Thyroid gland (tissue), 4 donors: ENCODE measurements around the gene SCTR. TPM values are rescaled to one million over a fixed set of nuclear protein-coding genes. Genes with fewer than 3 reads are reported as not detected.

Source experiments
- DNase-seq, 2 donors: peaks; one replicate each; pipeline ENCODE4 v3.0.0-alpha.2; 2019
- H3K27ac ChIP-seq, 3 donors: fragments of 200-600 bp; sonication (generic); 1 replicate in 2 of 3; 2 replicates in 1 of 3; pipeline ENCODE4 v1.5.1; 2016 to 2019; ENCODE audit warnings: mild to moderate bottlenecking in 1 of 3, moderate library complexity in 1 of 3
- H3K27me3 ChIP-seq: fragments of 200-600 bp; sonication (generic); one replicate; pipeline ENCODE4 v1.5.1; 2019
- H3K36me3 ChIP-seq, 2 donors: fragments of 200-600 bp; sonication (generic); one replicate each; pipeline ENCODE4 v1.5.1; 2016 to 2019
- H3K4me1 ChIP-seq, 2 donors: fragments of 200-600 bp; sonication (generic); one replicate each; pipeline ENCODE4 v1.5.1; 2017 to 2019
- H3K4me3 ChIP-seq, 3 donors: fragments of 200-600 bp; sonication (generic); replicated peaks in 1 of 3; 1 replicate in 2 of 3; 2 replicates in 1 of 3; pipeline ENCODE4 v1.5.1; 2016; ENCODE audit warnings: mild to moderate bottlenecking in 1 of 3
- H3K9me3 ChIP-seq: fragments of 200-600 bp; sonication (generic); one replicate; pipeline ENCODE4 v1.5.1; 2017
- CTCF ChIP-seq, 6 experiments: fragments of 200-600 bp in 3 of 6; fragments of 450-650 bp in 3 of 6; sonication (generic) in 3 of 6; IDR thresholded peaks; one replicate each; pipeline ENCODE4 v1.5.1; 2016 to 2019; ENCODE audit warnings: antibody characterized with exemption in 6 of 6, mild to moderate bottlenecking in 2 of 6, inconsistent platforms in 1 of 6, moderate library complexity in 1 of 6
- POLR2A ChIP-seq, 2 donors: fragments of 450-650 bp; IDR thresholded peaks; one replicate each; pipeline ENCODE4 v1.6.1; 2017; ENCODE audit warnings: antibody characterized with exemption in 2 of 2, mild to moderate bottlenecking in 2 of 2, moderate library complexity in 1 of 2
- WGBS, 2 donors: methylation state at CpG; one replicate each; pipeline ENCODE4 v1.1.5; 2017; 5-methylcytosine and 5-hydroxymethylcytosine counted together
- intact Hi-C: fragments of 100-400 bp; cut with DNase I; formaldehyde crosslinking; loops from one replicate; pipeline ENCODE4 v1.15.1; 2023
- total RNA-seq, 4 donors: library from RNA; depleted of rRNA; stranded (reverse); fragments of >200 nt; gene quantifications; one replicate each; pipeline ENCODE4 v1.2.3, GENCODE V29; 2016

Gene SCTR
- total RNA-seq, 4 donors from 2014 or later, result not detected

GRCh38 chr2:119436993-119437772, 87.1 kb downstream of the SCTR start:
- WGBS, 2 donors, result 97 to 98% methylated on average over 14 to 21 of the region's 22 CpGs
- no peak for DNase-seq
- H3K27ac ChIP-seq, result peak overlapping the region in 2 of 3 donors; percentile 94 to 97
- TF ChIP-seq CTCF (IDR thresholded peaks at IDR 0.05), result no peak
- TF ChIP-seq POLR2A (IDR thresholded peaks at IDR 0.05), result no peak
- H3K9me3 ChIP-seq, result no peaks in the 10 kb centered on the region
- no peaks in the 10 kb centered on the region for H3K27me3 ChIP-seq
- H3K36me3 ChIP-seq, result no peaks in the 10 kb centered on the region
- no peak overlapping the region for H3K4me3 ChIP-seq
- intact Hi-C loops, result no loop called here
- H3K4me1 ChIP-seq, result peaks cover 38 to 59% of the 10 kb centered on the region in 2 donors

- H3K9me3 ChIP-seq, result no peaks in the 10 kb centered on the region
- 22 to 48% methylated on average over 7 of the region's 7 CpGs for WGBS, 2 donors
- peaks cover 42 to 59% of the 10 kb centered on the region in 2 donors for H3K4me1 ChIP-seq
- intact Hi-C loops, result no loop called here
- H3K4me3 ChIP-seq, result no peak overlapping the region
- TF ChIP-seq POLR2A (IDR thresholded peaks at IDR 0.05) (no peak), CTCF (IDR thresholded peaks at IDR 0.05) (no peak)
- peak overlapping the region; percentile 67 to 97 (median 94) for H3K27ac ChIP-seq
- H3K27me3 ChIP-seq, result no peaks in the 10 kb centered on the region
- H3K36me3 ChIP-seq, result no peaks in the 10 kb centered on the region
- DNase-seq, result peak; percentile 66 to 80
Measured at GRCh38 chr2:119435953-119436297, 88.4 kb downstream of the SCTR start.

GRCh38 chr2:119435081-119435952, 89.0 kb downstream of the SCTR start:
- H3K9me3 ChIP-seq, result no peaks in the 10 kb centered on the region
- H3K4me3 ChIP-seq, result no peak overlapping the region
- 40 to 63% methylated on average over 6 of the region's 6 CpGs for WGBS, 2 donors
- peaks cover 48 to 62% of the 10 kb centered on the region in 2 donors for H3K4me1 ChIP-seq
- no peaks in the 10 kb centered on the region for H3K27me3 ChIP-seq
- H3K36me3 ChIP-seq, result no peaks in the 10 kb centered on the region
- peak overlapping the region; percentile 67 to 97 (median 94) for H3K27ac ChIP-seq
- intact Hi-C loops, result no loop called here
- peak; percentile 55 to 60 for DNase-seq
- TF ChIP-seq POLR2A (IDR thresholded peaks at IDR 0.05) (peak in 1 of 2 donors; percentile 19), CTCF (IDR thresholded peaks at IDR 0.05) (no peak)

- no peaks in the 10 kb centered on the region for H3K9me3 ChIP-seq
- H3K27ac ChIP-seq, result peak overlapping the region; percentile 67 to 97 (median 94)
- whole genome bisulfite sequencing, 2 donors, result 54 to 76% methylated on average over 3 to 6 of the region's 6 CpGs
- peaks cover 55 to 62% of the 10 kb centered on the region in 2 donors for H3K4me1 ChIP-seq
- no peak for DNase-seq
- no peaks in the 10 kb centered on the region for H3K36me3 ChIP-seq
- TF ChIP-seq POLR2A (IDR thresholded peaks at IDR 0.05) (no peak), CTCF (IDR thresholded peaks at IDR 0.05) (no peak)
- H3K4me3 ChIP-seq, result no peak overlapping the region
- no peaks in the 10 kb centered on the region for H3K27me3 ChIP-seq
- intact Hi-C loops, result no loop called here
Measured at GRCh38 chr2:119434664-119435063, 89.6 kb downstream of the SCTR start.
